Left ventricle myocardium inferior (tissue), 1 donor: Measurements from ENCODE around the gene FAM107B. TPM values are rescaled to one million over a fixed set of nuclear protein-coding genes. Genes with fewer than 3 reads are reported as not detected.

ENCODE experiments used
- DNase-seq: peaks from one replicate; pipeline ENCODE4 v3.0.0-alpha.2; 2020
- H3K27ac ChIP-seq: fragments of 200-600 bp; replicated peaks from 2 replicates; pipeline ENCODE4 v1.8.0; 2021
- H3K27me3 ChIP-seq: fragments of 200-600 bp; 2 replicates; pipeline ENCODE4 v1.8.0; 2021; ENCODE audit warnings: low read depth
- H3K36me3 ChIP-seq: fragments of 200-600 bp; 2 replicates; pipeline ENCODE4 v1.8.0; 2021
- H3K4me1 ChIP-seq: fragments of 200-600 bp; 2 replicates; pipeline ENCODE4 v1.8.0; 2021
- H3K4me3 ChIP-seq: fragments of 200-600 bp; 2 replicates; pipeline ENCODE4 v1.8.0; 2021; ENCODE audit warnings: mild to moderate bottlenecking, moderate library complexity
- H3K9me3 ChIP-seq: fragments of 200-600 bp; replicated peaks from 2 replicates; pipeline ENCODE4 v1.8.0; 2021
- CTCF ChIP-seq: fragments of 200-600 bp; IDR thresholded peaks from 2 replicates; pipeline ENCODE4 v1.8.0; 2021; ENCODE audit warnings: antibody characterized with exemption, mild to moderate bottlenecking, borderline replicate concordance
- intact Hi-C: fragments of 100-400 bp; cut with micrococcal nuclease; formaldehyde crosslinking; loops from one replicate; pipeline ENCODE4 v1.11.0; 2022
- total RNA-seq: library from RNA; stranded (reverse); fragmentation: NEBNext Ultra II Directional; extraction: Animal tissue kit (Norgen Biotek cat#: 25700); gene quantifications from one replicate; pipeline ENCODE4 v1.2.1, GENCODE V29; 2021
- donor health status: DM: no; HTN: yes; CAD: no; lungs with severe emphysema.

The FAM107B gene
- total RNA-seq, 1 donor from 2014 or later: 4.7 TPM

- no peaks in the 10 kb centered on the region for H3K36me3 ChIP-seq
- no peaks in the 10 kb centered on the region for H3K9me3 ChIP-seq
- TF ChIP-seq CTCF: no peak
- H3K4me3 ChIP-seq: no peak overlapping the region
- intact Hi-C loops: no loop called here
- peaks cover 24% of the 10 kb centered on the region for H3K27me3 ChIP-seq
- H3K4me1 ChIP-seq: no peaks in the 10 kb centered on the region
- no peak for DNase-seq
- no peak overlapping the region for H3K27ac ChIP-seq
These were observed 303.8 kb downstream of the FAM107B start for GRCh38 chr10:14470920-14471319.

- Histone ChIP-seq H3K4me1 (no peaks in the 10 kb centered on the region), H3K27me3 (peaks cover 21% of the 10 kb centered on the region), H3K4me3 (no peak overlapping the region), H3K27ac (no peak overlapping the region), H3K36me3 (no peaks in the 10 kb centered on the region), H3K9me3 (peaks cover 6% of the 10 kb centered on the region)
- intact Hi-C loops: no loop called here
- TF ChIP-seq CTCF: no peak
- no peak for DNase-seq
These were observed 306.0 kb downstream of the FAM107B start for GRCh38 chr10:14468726-14469125.

Other genes starting within 250 kb of the FAM107B start
- gene CDNF, start 63.1 kb upstream of the FAM107B start, total RNA-seq: 1.5 TPM
- 8.2 TPM for gene HSPA14, start 63.4 kb upstream of the FAM107B start, total RNA-seq
- gene MSANTD7, start 63.4 kb upstream of the FAM107B start, total RNA-seq: 5.0 TPM
- 4.8 TPM for gene SUV39H2, start 104.0 kb upstream of the FAM107B start, total RNA-seq
- gene DCLRE1C, start 179.2 kb upstream of the FAM107B start, total RNA-seq: 3.0 TPM
- not detected for gene MEIG1, start 184.5 kb upstream of the FAM107B start, total RNA-seq